Esophagus (tissue), 2 donors: ENCODE data around the gene ZNF286A. TPM values are rescaled to one million over a fixed set of nuclear protein-coding genes. Genes with fewer than 3 reads are reported as not detected.
"Not testable (repeated sequence)": the region's sequence is repeated elsewhere in the genome, so short reads cannot be mapped to it uniquely, and the experiment has no call there.

ENCODE experiments used
- H3K27ac ChIP-seq, 2 donors: one replicate each; pipeline ENCODE4 v1.5.1; 2013; ENCODE audit warnings: low read depth in 2 of 2, mild to moderate bottlenecking in 2 of 2, inconsistent platforms in 1 of 2, low read length in 1 of 2, moderate library complexity in 1 of 2
- H3K27me3 ChIP-seq, 2 donors: one replicate each; pipeline ENCODE4 v1.6.1; 2013; ENCODE audit warnings: low read length in 2 of 2, control low read depth in 1 of 2, mild to moderate bottlenecking in 1 of 2; ENCODE audit not compliant: insufficient read depth in 2 of 2, control insufficient read depth in 1 of 2
- H3K36me3 ChIP-seq, 2 donors: one replicate each; pipeline ENCODE4 v1.6.1; 2013; ENCODE audit warnings: low read length in 1 of 2; ENCODE audit not compliant: control insufficient read depth in 2 of 2, insufficient read depth in 2 of 2
- H3K4me1 ChIP-seq, 2 donors: one replicate each; pipeline ENCODE4 v1.6.1; 2013; ENCODE audit warnings: low read length in 1 of 2; ENCODE audit not compliant: control insufficient read depth in 2 of 2, insufficient read depth in 2 of 2
- H3K4me3 ChIP-seq, 2 donors: one replicate each; pipeline ENCODE4 v1.5.1; 2013; ENCODE audit warnings: low read length in 2 of 2, mild to moderate bottlenecking in 2 of 2, low read depth in 1 of 2, moderate library complexity in 1 of 2
- H3K9me3 ChIP-seq, 2 donors: one replicate each; pipeline ENCODE4 v1.6.1; 2013; ENCODE audit warnings: mild to moderate bottlenecking in 2 of 2, low read depth in 1 of 2, low read length in 1 of 2, moderate library complexity in 1 of 2; ENCODE audit not compliant: control insufficient read depth in 2 of 2, insufficient read depth in 1 of 2
- WGBS, 2 donors: extraction: QIAGEN DNeasy Blood & Tissue Kit; methylation state at CpG; one replicate each; pipeline ENCODE4 v1.1.7; 2013; 5-methylcytosine and 5-hydroxymethylcytosine counted together
- polyA plus RNA-seq, 2 donors: library from polyadenylated mRNA; stranded (reverse); fragments of 200-250 nt; gene quantifications; one replicate each; pipeline ENCODE4 v1.2.3, GENCODE V29; 2013
- donor health status: healthy with polysubstance abuse.
- donor health status: Bipolar disorder and iron deficiency.

The ZNF286A gene
- polyA plus RNA-seq, 2 donors, result 5.4 to 5.8 TPM

- H3K36me3 ChIP-seq, result no peaks in the 10 kb centered on the region
- H3K4me1 ChIP-seq, result peaks cover 0 to 18% of the 10 kb centered on the region in 2 donors
- H3K9me3 ChIP-seq, result no peaks in the 10 kb centered on the region
- no peak overlapping the region for H3K4me3 ChIP-seq
- 89 to 92% methylated on average over 6 of the region's 6 CpGs for WGBS, 2 donors
- H3K27ac ChIP-seq, result peak overlapping the region; percentile 52 to 64
- no peaks in the 10 kb centered on the region for H3K27me3 ChIP-seq
These were observed 40.3 kb upstream of the ZNF286A start for GRCh38 chr17:15659236-15659635.

GRCh38 chr17:15659663-15660062, 39.9 kb upstream of the ZNF286A start:
- H3K36me3 ChIP-seq, result no peaks in the 10 kb centered on the region
- peak overlapping the region; percentile 52 to 64 for H3K27ac ChIP-seq
- no peaks in the 10 kb centered on the region for H3K27me3 ChIP-seq
- no peak overlapping the region for H3K4me3 ChIP-seq
- H3K4me1 ChIP-seq, result peaks cover 0 to 18% of the 10 kb centered on the region in 2 donors
- WGBS, 2 donors, result 44 to 54% methylated on average over 4 of the region's 4 CpGs
- H3K9me3 ChIP-seq, result no peaks in the 10 kb centered on the region

DNA sequence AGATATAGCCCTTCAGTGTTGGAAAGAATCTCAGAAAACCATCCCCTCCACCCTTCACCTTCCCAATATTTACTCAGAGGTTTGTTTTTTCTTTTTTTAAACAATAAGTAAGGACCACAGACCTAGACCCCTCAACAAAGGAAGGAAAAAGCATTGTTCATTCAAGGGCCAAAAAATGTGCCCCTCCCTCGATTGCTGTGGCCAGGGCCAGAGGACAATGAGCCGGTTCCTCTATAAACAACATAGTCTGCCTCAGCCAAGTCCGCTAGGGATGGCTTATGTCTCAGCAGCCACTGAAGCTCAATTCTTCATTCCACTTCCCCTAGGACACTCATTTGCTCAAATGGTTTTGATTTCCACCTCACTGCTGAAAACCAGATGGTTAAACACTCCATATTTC, 39.5 kb upstream of the ZNF286A start:
- Histone ChIP-seq H3K36me3 (no peaks in the 10 kb centered on the region), H3K4me3 (no peak overlapping the region)
- 50 to 61% methylated on average over 3 of the region's 3 CpGs for WGBS, 2 donors

GRCh38 chr17:15662681-15663080, 36.9 kb upstream of the ZNF286A start:
- Histone ChIP-seq H3K9me3 (no peaks in the 10 kb centered on the region), H3K27ac (no peak overlapping the region), H3K4me3 (no peak overlapping the region), H3K27me3 (no peaks in the 10 kb centered on the region), H3K4me1 (peaks cover 0 to 15% of the 10 kb centered on the region in 2 donors), H3K36me3 (no peaks in the 10 kb centered on the region)
- WGBS, 2 donors, result 87 to 88% methylated on average over 3 of the region's 3 CpGs

More for the DNA sequence above, 39.5 kb upstream of the ZNF286A start:
- Histone ChIP-seq H3K27me3 (no peaks in the 10 kb centered on the region), H3K9me3 (no peaks in the 10 kb centered on the region), H3K27ac (peak overlapping the region; percentile 52 to 64), H3K4me1 (peaks cover 0 to 18% of the 10 kb centered on the region in 2 donors)

- Histone ChIP-seq H3K9me3 (no peaks in the 10 kb centered on the region), H3K36me3 (no peaks in the 10 kb centered on the region), H3K27ac (no peak overlapping the region), H3K4me1 (peaks cover 0 to 15% of the 10 kb centered on the region in 2 donors), H3K27me3 (no peaks in the 10 kb centered on the region), H3K4me3 (no peak overlapping the region)
- 94% methylated on average over 6 of the region's 6 CpGs for WGBS, 2 donors
These were observed 36.4 kb upstream of the ZNF286A start for GRCh38 chr17:15663176-15663575.

DNA sequence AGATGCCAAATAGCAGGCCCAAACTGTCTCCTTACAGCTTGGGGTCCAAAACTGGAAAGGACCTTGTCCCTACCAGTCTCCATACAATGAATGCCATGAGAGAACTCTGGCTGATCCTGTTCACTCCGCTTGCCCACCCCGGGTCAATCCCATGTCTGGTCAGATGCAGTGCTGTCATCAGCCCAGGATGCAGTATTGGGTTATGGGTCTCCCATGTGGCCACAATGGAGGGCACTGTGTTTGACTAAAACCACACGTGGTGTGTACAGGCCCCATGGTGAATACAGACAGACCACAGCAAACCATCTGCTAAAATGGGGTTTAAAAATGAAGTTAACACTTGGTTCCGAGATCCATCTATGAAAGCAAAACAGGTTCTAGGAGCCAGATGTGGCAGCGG, 35.9 kb upstream of the ZNF286A start:
- no peaks in the 10 kb centered on the region for H3K27me3 ChIP-seq
- no peak overlapping the region for H3K4me3 ChIP-seq
- H3K27ac ChIP-seq, result no peak overlapping the region
- no peaks in the 10 kb centered on the region for H3K36me3 ChIP-seq
- H3K4me1 ChIP-seq, result peaks cover 0 to 14% of the 10 kb centered on the region in 2 donors
- 95% methylated on average over 5 of the region's 5 CpGs for WGBS, 2 donors
- no peaks in the 10 kb centered on the region for H3K9me3 ChIP-seq

- WGBS, 2 donors, result 52 to 64% methylated on average over 4 to 5 of the region's 5 CpGs
- H3K36me3 ChIP-seq, H3K4me3 ChIP-seq, H3K27me3 ChIP-seq, H3K4me1 ChIP-seq, H3K9me3 ChIP-seq, H3K27ac ChIP-seq: not testable (repeated sequence)
These were observed 30.0 kb upstream of the ZNF286A start for GRCh38 chr17:15669526-15669925.

- not testable (repeated sequence) for H3K36me3 ChIP-seq, H3K4me1 ChIP-seq, H3K27ac ChIP-seq, H3K4me3 ChIP-seq, H3K27me3 ChIP-seq, H3K9me3 ChIP-seq
- WGBS, 2 donors, result 71 to 77% methylated on average over 1 of the region's 1 CpG
These were observed 24.9 kb upstream of the ZNF286A start for GRCh38 chr17:15674640-15675039.

DNA sequence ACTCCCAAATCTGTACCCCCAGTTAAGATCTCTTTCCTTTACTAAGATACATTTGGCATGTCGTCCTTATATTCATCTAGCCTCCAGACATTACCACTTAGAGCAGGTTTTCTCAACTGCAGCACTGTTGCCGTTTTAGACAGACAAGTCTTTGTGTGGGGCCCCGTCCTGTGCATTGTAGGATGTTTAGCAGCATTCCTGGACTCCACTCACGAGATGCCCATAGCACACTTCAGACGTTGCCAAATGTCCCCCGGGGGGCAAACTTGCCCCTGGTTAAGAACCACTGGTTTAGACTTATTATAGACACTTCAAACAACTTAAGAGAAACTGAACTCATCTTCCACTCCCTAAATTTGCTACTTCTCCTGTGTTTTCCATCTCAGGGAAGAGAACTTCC, 23.6 kb upstream of the ZNF286A start:
- WGBS, 2 donors, result 89 to 91% methylated on average over 6 of the region's 6 CpGs
- not testable (repeated sequence) for H3K27ac ChIP-seq, H3K27me3 ChIP-seq, H3K36me3 ChIP-seq, H3K4me3 ChIP-seq, H3K4me1 ChIP-seq, H3K9me3 ChIP-seq

DNA sequence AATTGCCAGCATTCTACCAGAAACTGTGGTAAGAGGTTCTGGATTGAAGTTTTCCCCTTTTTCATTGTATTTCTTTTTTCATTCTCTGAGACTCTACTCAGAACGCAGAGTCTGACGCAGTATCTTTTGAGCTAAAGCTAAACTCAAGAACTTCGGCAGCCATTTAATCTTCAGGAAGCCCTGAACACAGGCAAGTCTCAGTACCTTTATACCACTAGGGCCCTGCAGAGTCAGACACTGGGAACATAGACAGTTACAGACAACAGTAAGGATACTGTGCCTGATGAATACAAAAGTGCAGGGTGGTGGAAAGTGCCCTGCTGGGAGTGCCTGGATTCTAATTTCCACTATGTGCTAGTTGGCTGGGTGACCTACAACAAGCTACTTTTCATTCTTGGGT, 16.4 kb upstream of the ZNF286A start:
- H3K9me3 ChIP-seq, H3K27ac ChIP-seq, H3K27me3 ChIP-seq, H3K4me3 ChIP-seq, H3K4me1 ChIP-seq, H3K36me3 ChIP-seq: not testable (repeated sequence)
- WGBS, 2 donors, result 97% methylated on average over 3 of the region's 3 CpGs
